ENCODE data around the gene TRIP13. TPM values are rescaled to one million over a fixed set of nuclear protein-coding genes. Genes with fewer than 3 reads are reported as not detected.

Gene TRIP13
- total and polyA plus RNA-seq, 2 of the 13 experiments (the other 11 are each of a cell fraction or from before 2014, with no cell fraction given): 13.5 to 33.0 TPM

GRCh38 chr5:859391-859790 is 33.3 kb upstream of the TRIP13 start:
- Histone ChIP-seq H3K27me3 (ENCODE audit: control insufficient read depth in 1 of 2, insufficient read depth in 2 of 2, low read length in 2 of 2) (no peaks in the 10 kb centered on the region), H3K4me2 (ENCODE audit: low read depth, low read length) (no peak overlapping the region), H3K4me1 (ENCODE audit: insufficient read depth, low read length) (no peaks in the 10 kb centered on the region), H3K9ac (ENCODE audit: insufficient read depth, low read depth, low read length) (no peak overlapping the region), H3K9me3 (ENCODE audit: low read length) (no peaks in the 10 kb centered on the region), H3K27ac (ENCODE audit: extremely low read length, insufficient read depth, low read length) (no peak overlapping the region), H3K36me3 (replicated peaks in 1 of 2; ENCODE audit: control insufficient read depth in 1 of 2, insufficient read depth in 2 of 2, low read length in 2 of 2) (peaks cover 4 to 13% of the 10 kb centered on the region in 2 experiments; a peak in 4 of 5 replicates), H3K79me2 (ENCODE audit: insufficient read depth, low read length) (no peaks in the 10 kb centered on the region), H4K20me1 (ENCODE audit: insufficient read depth, low read length) (no peaks in the 10 kb centered on the region), H3K4me3 (replicated peaks in 1 of 3; ENCODE audit: insufficient read depth in 1 of 3, low read depth in 2 of 3, low read length in 3 of 3) (no peak overlapping the region), H2AFZ (ENCODE audit: low read length) (no peak overlapping the region)
- ChIA-PET POLR2A (no interaction called here), CTCF (ENCODE audit: low intra/inter-chr PET ratio, low total read pairs) (no interaction called here)
- DNase-seq (ENCODE audit: low spot score) (no peak), ATAC-seq (no peak), FAIRE-seq (no peak)
- in situ Hi-C loops (cut with HindIII; ENCODE audit: extremely low pct_ligation_motif_present, low pct_unique_long_range_greater_than_20kb) (no loop called here), intact Hi-C loops (cut with micrococcal nuclease; ENCODE audit: unreplicated experiment) (no loop called here)
- BruUV-seq (replicated peaks): no TSS peak
- WGBS (ENCODE audit: low lambda C conversion rate): 95% methylated on average over 16 of the region's 16 CpGs
- TF ChIP-seq ZNF619 (CRISPR knock-in tag; IDR thresholded peaks at IDR 0.05): no peak
- no peak for TF ChIP-seq ATF7-NPFF (CRISPR knock-in tag; IDR thresholded peaks at IDR 0.05; ENCODE audit: low read depth)
- no peak for TF ChIP-seq ATF1 (CRISPR knock-in tag; IDR thresholded peaks at IDR 0.05)
- no peak for TF ChIP-seq ZNF354B (CRISPR knock-in tag; IDR thresholded peaks at IDR 0.05)
- no peak for TF ChIP-seq NCOA5 (CRISPR knock-in tag; IDR thresholded peaks at IDR 0.05)
- no peak for TF ChIP-seq ZNF574 (CRISPR knock-in tag; IDR thresholded peaks at IDR 0.05)
- no peak for TF ChIP-seq ATF3 (CRISPR knock-in tag; IDR thresholded peaks at IDR 0.05)
- TF ChIP-seq ZNF790 (CRISPR knock-in tag; IDR thresholded peaks at IDR 0.05; ENCODE audit: borderline replicate concordance): no peak
- no peak for TF ChIP-seq CHD2 (IDR thresholded peaks at IDR 0.05; ENCODE audit: low read depth, low read length)

All from HepG2 (cell line).